Kidney tubule cell (primary cell): ENCODE results near the gene HYOU1.
"Not testable (repeated sequence)": the region's sequence is repeated elsewhere in the genome, so short reads cannot be mapped to it uniquely, and the experiment has no call there.

Experiments used
- DNase-seq: peaks from one replicate; pipeline ENCODE4 v3.0.0-alpha.2; 2018; ENCODE audit warnings: low spot score

The HYOU1 gene

GRCh38 chr11:119057000-119057769 lies at the start of gene HYOU1:
HYOU1 (minus strand) TSS chr11:119057205; CDS start chr11:119056160, 1,045 bp downstream.
- DNase-seq: peak; percentile 98

GRCh38 chr11:119103793-119104192 lies 46.8 kb upstream of the HYOU1 start:
- no peak for DNase-seq

GRCh38 chr11:119103161-119103664 lies 46.2 kb upstream of the HYOU1 start:
- not testable (repeated sequence) for DNase-seq

GRCh38 chr11:119101759-119102423 lies 44.9 kb upstream of the HYOU1 start, which contains the start of gene DPAGT1:
DPAGT1 (minus strand) TSS chr11:119101853; CDS start chr11:119101655, 198 bp downstream.
- DNase-seq: peak; percentile 98

- no peak for DNase-seq
Observed at GRCh38 chr11:119100994-119101758, 44.2 kb upstream of the HYOU1 start.

GRCh38 chr11:119100246-119100970 lies 43.4 kb upstream of the HYOU1 start:
- peak; percentile 54 for DNase-seq

GRCh38 chr11:119099711-119100110 lies 42.7 kb upstream of the HYOU1 start:
- DNase-seq: no peak

- peak; percentile 100 for DNase-seq
Observed at GRCh38 chr11:119095066-119095880, 38.3 kb upstream of the HYOU1 start.

- DNase-seq: peak; percentile 88
Observed at GRCh38 chr11:119094816-119095065, 37.7 kb upstream of the HYOU1 start.

GRCh38 chr11:119093942-119094815 lies 37.2 kb upstream of the HYOU1 start:
- peak; percentile 65 for DNase-seq

GRCh38 chr11:119092880-119093842 lies 36.2 kb upstream of the HYOU1 start:
- peak; percentile 22 for DNase-seq

- DNase-seq: no peak
Observed at GRCh38 chr11:119091966-119092879, 35.2 kb upstream of the HYOU1 start.

- no peak for DNase-seq
Observed at GRCh38 chr11:119091178-119091577, 34.2 kb upstream of the HYOU1 start.

GRCh38 chr11:119089319-119089718 lies 32.3 kb upstream of the HYOU1 start:
- DNase-seq: no peak

- no peak for DNase-seq
Observed at GRCh38 chr11:119088406-119088805, 31.4 kb upstream of the HYOU1 start.

GRCh38 chr11:119087747-119088241 lies 30.8 kb upstream of the HYOU1 start:
- DNase-seq: peak; percentile 22

- DNase-seq: no peak
Observed at GRCh38 chr11:119087123-119087522, 30.1 kb upstream of the HYOU1 start.

GRCh38 chr11:119085437-119085847 lies 28.4 kb upstream of the HYOU1 start:
- no peak for DNase-seq
